ENCODE data around the gene CBFA2T2.

- no peak for TF ChIP-seq CTCF (conservative IDR thresholded peaks at IDR 0.05; ENCODE audit: low read depth, low read length)
- no peak for TF ChIP-seq EZH2 (IDR thresholded peaks at IDR 0.05; ENCODE audit: borderline replicate concordance, low read depth, low read length, poor library complexity, severe bottlenecking)
Observed at GRCh38 chr20:33668466-33669155, 178.7 kb downstream of the CBFA2T2 start.

All from A673 (cell line).